Measurements from ENCODE around the gene SHISA5. TPM values are rescaled to one million over a fixed set of nuclear protein-coding genes. Genes with fewer than 3 reads are reported as not detected.

Gene SHISA5
- total and polyA plus RNA-seq, 2 of the 4 experiments (the other 2 are of a cell fraction): 82.3 to 162 TPM

DNA sequence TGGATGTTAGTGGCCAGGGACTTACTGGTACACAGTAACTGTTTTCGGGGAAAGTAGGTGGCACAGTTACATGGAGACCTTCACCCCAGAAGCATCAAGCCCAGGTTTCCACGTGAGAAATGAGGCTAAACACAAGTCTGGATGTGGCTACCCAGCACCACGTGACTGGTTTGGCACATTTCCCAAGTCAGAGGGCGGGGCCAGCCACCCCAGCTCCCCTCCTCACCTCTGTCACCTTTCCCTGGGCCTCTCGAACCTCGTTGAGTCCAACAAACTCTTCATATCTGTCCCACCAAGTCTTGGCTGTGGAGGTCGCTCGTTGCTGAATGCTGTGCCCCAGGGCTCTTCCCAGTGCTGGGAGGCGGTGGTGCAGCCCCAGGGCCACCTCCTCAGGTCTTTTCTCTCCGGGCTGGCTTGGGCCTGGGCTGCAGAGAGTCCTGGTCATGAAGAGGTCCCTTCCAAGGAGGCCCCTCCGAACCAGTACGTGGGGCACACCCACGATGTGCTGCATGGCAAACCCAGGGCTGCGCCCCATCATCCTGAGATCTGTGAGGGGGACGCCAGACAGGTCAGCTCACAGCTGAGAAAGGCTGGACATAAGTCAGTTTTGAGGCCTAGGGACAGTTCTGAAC lies 69.3 kb downstream of the SHISA5 start:
- Histone ChIP-seq H2AFZ (replicated peaks; ENCODE audit: low read length, poor library complexity) (no peak overlapping the region), H3K4me2 (ENCODE audit: low read depth, low read length) (no peak overlapping the region), H4K8ac (ENCODE audit: low read depth in 2 of 2, low read length in 2 of 2) (no peak overlapping the region), H3K9ac (ENCODE audit: low read depth, low read length) (no peak overlapping the region), H3K9me3 (ENCODE audit: control insufficient read depth, insufficient read depth, low read length) (no peaks in the 10 kb centered on the region), H3K14ac (replicated peaks; ENCODE audit: low read depth, low read length) (no peak overlapping the region), H3K4me1 (ENCODE audit: control insufficient read depth, insufficient read depth, low read length) (peaks cover 4% of the 10 kb centered on the region; the same call in 1 of the 2 replicates), H4K91ac (ENCODE audit: insufficient read depth, low read depth, low read length) (no peak overlapping the region), H2BK120ac (ENCODE audit: low read depth, low read length) (no peak overlapping the region), H3K79me1 (ENCODE audit: low read depth in 1 of 2, low read length in 2 of 2) (peaks cover 18 to 34% of the 10 kb centered on the region in 2 experiments), H3K56ac (ENCODE audit: extremely low read depth, insufficient read depth, low read length) (no peak overlapping the region), H2BK20ac (ENCODE audit: low read depth, low read length) (no peak overlapping the region), H2AK5ac (ENCODE audit: low read depth, low read length) (no peak overlapping the region), H2AK9ac (replicated peaks; ENCODE audit: low read depth, low read length, poor library complexity) (peak overlapping the region; percentile 33), H4K5ac (ENCODE audit: low read depth, low read length) (no peak overlapping the region), H3K27ac (ENCODE audit: insufficient read depth, low read length) (no peak overlapping the region), H3K9me1 (ENCODE audit: insufficient read depth, low read length) (peaks cover 4% of the 10 kb centered on the region; the same call in 1 of the 2 replicates), H3K18ac (ENCODE audit: low read depth, low read length) (no peak overlapping the region), H3K36me3 (ENCODE audit: control insufficient read depth, insufficient read depth, low read length) (peaks cover 18% of the 10 kb centered on the region), H3K27me3 (ENCODE audit: control insufficient read depth, insufficient read depth, low read length) (no peaks in the 10 kb centered on the region), H4K20me1 (ENCODE audit: insufficient read depth, low read length) (no peaks in the 10 kb centered on the region; the same call in 1 of the 2 replicates), H2BK5ac (ENCODE audit: low read depth, low read length, poor library complexity, severe bottlenecking) (no peak overlapping the region), H3K23ac (ENCODE audit: low read depth, low read length) (no peak overlapping the region), H3K4ac (ENCODE audit: low read depth, low read length) (no peak overlapping the region), H2BK15ac (ENCODE audit: low read depth, low read length) (no peak overlapping the region), H3K4me3 (ENCODE audit: insufficient read depth, low read depth, low read length) (no peak overlapping the region)
- ATAC-seq (ENCODE audit: low read depth) (no peak), DNase-seq (no peak)
- dilution Hi-C loops (cut with HindIII; ENCODE audit: low sequenced_read_pairs, unreplicated experiment) (no loop called here), intact Hi-C loops (cut with micrococcal nuclease) (no loop called here), in situ Hi-C loops (cut with MboI; ENCODE audit: low sequenced_read_pairs) (loop anchor here (5.0 kb wide), 2 partner anchors 32 to 162 kb away; no protein-coding TSS in a partner anchor)
- ChIA-PET CTCF (interaction anchor here (1.1 to 2.7 kb wide), 2 partner anchors 27 to 34 kb away, joined by 3 to 16 read pairs; no protein-coding TSS in a partner anchor), POLR2A (ENCODE audit: unreplicated experiment) (no interaction called here)
- BruUV-seq (replicated peaks): no TSS peak
- 56% methylated on average over 7 of the region's 15 CpGs; no CpG with 5 or more reads in 1 of the 2 experiments for WGBS, 2 experiments (ENCODE audit: extremely low coverage in 2 of 2, insufficient read length in 1 of 2)
- TF ChIP-seq, protein P1, sequence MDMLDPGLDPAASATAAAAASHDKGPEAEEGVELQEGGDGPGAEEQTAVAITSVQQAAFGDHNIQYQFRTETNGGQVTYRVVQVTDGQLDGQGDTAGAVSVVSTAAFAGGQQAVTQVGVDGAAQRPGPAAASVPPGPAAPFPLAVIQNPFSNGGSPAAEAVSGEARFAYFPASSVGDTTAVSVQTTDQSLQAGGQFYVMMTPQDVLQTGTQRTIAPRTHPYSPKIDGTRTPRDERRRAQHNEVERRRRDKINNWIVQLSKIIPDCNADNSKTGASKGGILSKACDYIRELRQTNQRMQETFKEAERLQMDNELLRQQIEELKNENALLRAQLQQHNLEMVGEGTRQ (IDR thresholded peaks at IDR 0.05; ENCODE audit: low read depth, low read length): peak; percentile 61
- TF ChIP-seq SMC3 (IDR thresholded peaks at IDR 0.05; ENCODE audit: low read depth, low read length): no peak
